Small intestine (tissue), 7 donors: ENCODE measurements around the gene IL1RAPL2. TPM values are rescaled to one million over a fixed set of nuclear protein-coding genes. Genes with fewer than 3 reads are reported as not detected.
"Not testable (repeated sequence)": the region's sequence is repeated elsewhere in the genome, so short reads cannot be mapped to it uniquely, and the experiment has no call there.

Experiments
- DNase-seq, 2 donors: peaks; one replicate each; pipeline versions ENCODE4 v3.0.0 to v3.0.0-alpha.2; 2013
- FAIRE-seq: peaks from 2 replicates; lab custom pipeline; 2012; peaks lifted over from hg19 to GRCh38; lab: Jason Lieb, UNC
- H3K27ac ChIP-seq, 3 donors: one replicate each; pipeline ENCODE4 v1.5.1; 2013; ENCODE audit warnings: low read length in 2 of 3, mild to moderate bottlenecking in 2 of 3, control low read depth in 1 of 3, inconsistent platforms in 1 of 3, low read depth in 1 of 3, moderate library complexity in 1 of 3
- H3K27me3 ChIP-seq, 3 donors: one replicate each; pipeline ENCODE4 v1.6.1; 2013; ENCODE audit warnings: low read length in 3 of 3, inconsistent platforms in 1 of 3; ENCODE audit not compliant: control insufficient read depth in 3 of 3, insufficient read depth in 3 of 3
- H3K36me3 ChIP-seq, 3 donors: one replicate each; pipeline ENCODE4 v1.6.1; 2013; ENCODE audit warnings: low read length in 3 of 3, inconsistent platforms in 1 of 3, low read depth in 1 of 3, mild to moderate bottlenecking in 1 of 3, moderate library complexity in 1 of 3; ENCODE audit not compliant: control insufficient read depth in 3 of 3, insufficient read depth in 2 of 3
- H3K4me1 ChIP-seq, 3 donors: one replicate each; pipeline ENCODE4 v1.6.1; 2013; ENCODE audit warnings: low read length in 2 of 3, inconsistent platforms in 1 of 3, low read depth in 1 of 3, mild to moderate bottlenecking in 1 of 3, moderate library complexity in 1 of 3; ENCODE audit not compliant: control insufficient read depth in 3 of 3, insufficient read depth in 2 of 3
- H3K4me3 ChIP-seq, 3 donors: one replicate each; pipeline ENCODE4 v1.5.1; 2013; ENCODE audit warnings: low read length in 3 of 3, control low read depth in 1 of 3, inconsistent platforms in 1 of 3, low read depth in 1 of 3, mild to moderate bottlenecking in 1 of 3, moderate library complexity in 1 of 3
- H3K9me3 ChIP-seq, 2 donors: one replicate each; pipeline ENCODE4 v1.6.1; 2013; ENCODE audit warnings: low read depth in 1 of 2, low read length in 1 of 2; ENCODE audit not compliant: control insufficient read depth in 2 of 2, insufficient read depth in 1 of 2
- WGBS, 3 donors: extraction: QIAGEN DNeasy Blood & Tissue Kit; methylation state at CpG; one replicate each; pipeline ENCODE4 v1.1.7; 2013; 5-methylcytosine and 5-hydroxymethylcytosine counted together
- polyA plus RNA-seq, 4 donors: library from polyadenylated mRNA; stranded (reverse) in 3 of 4; unstranded in 1 of 4; fragments of 200-250 nt in 3 of 4; fragments of 120-200 nt in 1 of 4; gene quantifications; one replicate each; pipeline versions ENCODE4 v1.2.1 to v1.2.3, GENCODE V29; 2013
- donor health status: healthy with polysubstance abuse.
- donor health status: control.
- donor health status: control.
- donor health status: Bipolar disorder and iron deficiency.
- donor health status: healthy.

IL1RAPL2 gene
- polyA plus RNA-seq, 4 donors, result 0.03 TPM; not detected in 3

- Histone ChIP-seq H3K27me3 (peaks cover 0 to 2% (median 0%) of the 10 kb centered on the region in 3 donors), H3K4me1 (no peaks in the 10 kb centered on the region)
- 10 to 17% (median 13%) methylated on average over 3 of the region's 3 CpGs for WGBS, 3 donors
These were observed 93.2 kb downstream of the IL1RAPL2 start for GRCh38 chrX:104659005-104659744.

DNA sequence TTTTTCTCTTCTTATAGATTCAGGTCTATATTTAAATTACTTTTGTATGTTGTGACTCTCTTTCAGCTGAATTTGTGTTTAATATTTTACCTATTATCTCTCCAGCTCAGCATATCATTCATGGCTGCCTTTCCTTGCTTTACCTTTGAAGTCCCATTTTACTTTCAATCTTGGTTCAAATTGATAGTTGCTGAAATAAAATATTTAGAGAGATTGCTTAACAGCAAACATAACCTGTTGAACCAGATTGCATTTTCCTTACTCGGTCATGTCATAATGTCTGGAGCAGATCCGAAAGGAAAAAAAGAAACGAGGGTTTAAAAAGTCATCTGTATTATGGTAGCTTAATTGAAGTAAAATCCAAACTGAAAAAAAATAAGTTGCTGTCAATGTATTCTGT is 94.1 kb downstream of the IL1RAPL2 start:
- Histone ChIP-seq H3K9me3 (no peaks in the 10 kb centered on the region), H3K27me3 (peaks cover 0 to 2% (median 0%) of the 10 kb centered on the region in 3 donors), H3K4me3 (no peak overlapping the region), H3K27ac (no peak overlapping the region), H3K4me1 (no peaks in the 10 kb centered on the region), H3K36me3 (no peaks in the 10 kb centered on the region)
- no peak for FAIRE-seq
- peak in 1 of 2 donors; percentile 64 for DNase-seq
- WGBS, 3 donors, result 23 to 66% (median 42%) methylated on average over 3 of the region's 3 CpGs

More at GRCh38 chrX:104659005-104659744, 93.2 kb downstream of the IL1RAPL2 start:
- Histone ChIP-seq H3K27ac (no peak overlapping the region), H3K36me3 (no peaks in the 10 kb centered on the region), H3K4me3 (no peak overlapping the region), H3K9me3 (no peaks in the 10 kb centered on the region)
- peak; percentile 7 to 71 for DNase-seq
- FAIRE-seq, result peak; percentile 33

- no peaks in the 10 kb centered on the region for H3K4me1 ChIP-seq
These were observed 96.7 kb downstream of the IL1RAPL2 start for GRCh38 chrX:104662694-104663093.

GRCh38 chrX:104665691-104666090 is 99.7 kb downstream of the IL1RAPL2 start:
- 59 to 88% (median 88%) methylated on average over 1 of the region's 1 CpG for WGBS, 3 donors
- no peak for FAIRE-seq

More at GRCh38 chrX:104662694-104663093, 96.7 kb downstream of the IL1RAPL2 start:
- peaks cover 0 to 2% (median 0%) of the 10 kb centered on the region in 3 donors for H3K27me3 ChIP-seq
- FAIRE-seq (no peak), DNase-seq (no peak)
- no peaks in the 10 kb centered on the region for H3K9me3 ChIP-seq
- H3K27ac ChIP-seq, result no peak overlapping the region
- no peak overlapping the region for H3K4me3 ChIP-seq
- H3K36me3 ChIP-seq, result no peaks in the 10 kb centered on the region

GRCh38 chrX:104668550-104668949 is 102.6 kb downstream of the IL1RAPL2 start:
- no peak for FAIRE-seq
- Histone ChIP-seq H3K36me3 (no peaks in the 10 kb centered on the region), H3K9me3 (no peaks in the 10 kb centered on the region), H3K4me1 (no peaks in the 10 kb centered on the region), H3K27ac (no peak overlapping the region), H3K27me3 (no peaks in the 10 kb centered on the region), H3K4me3 (no peak overlapping the region)
- DNase-seq, result peak; percentile 2 to 44
- 4 to 12% (median 10%) methylated on average over 3 of the region's 3 CpGs for WGBS, 3 donors

More at GRCh38 chrX:104665691-104666090, 99.7 kb downstream of the IL1RAPL2 start:
- Histone ChIP-seq H3K9me3 (no peaks in the 10 kb centered on the region), H3K4me3 (no peak overlapping the region), H3K27ac (no peak overlapping the region), H3K27me3 (peaks cover 0 to 2% (median 0%) of the 10 kb centered on the region in 3 donors), H3K4me1 (no peaks in the 10 kb centered on the region), H3K36me3 (no peaks in the 10 kb centered on the region)
- no peak for DNase-seq

GRCh38 chrX:104669063-104669462 is 103.1 kb downstream of the IL1RAPL2 start:
- no peaks in the 10 kb centered on the region for H3K36me3 ChIP-seq
- H3K27me3 ChIP-seq, result no peaks in the 10 kb centered on the region
- H3K27ac ChIP-seq, result no peak overlapping the region
- no peaks in the 10 kb centered on the region for H3K9me3 ChIP-seq
- peak in 1 of 2 donors; percentile 31 for DNase-seq
- FAIRE-seq, result no peak
- WGBS, 3 donors, result 41 to 61% (median 45%) methylated on average over 4 of the region's 4 CpGs
- no peak overlapping the region for H3K4me3 ChIP-seq
- H3K4me1 ChIP-seq, result no peaks in the 10 kb centered on the region

- Histone ChIP-seq H3K4me3 (no peak overlapping the region), H3K36me3 (no peaks in the 10 kb centered on the region), H3K4me1 (no peaks in the 10 kb centered on the region), H3K9me3 (no peaks in the 10 kb centered on the region), H3K27me3 (no peaks in the 10 kb centered on the region), H3K27ac (no peak overlapping the region)
- DNase-seq (peak in 1 of 2 donors; percentile 75), FAIRE-seq (no peak)
- WGBS, 3 donors, result 21 to 70% (median 26%) methylated on average over 4 of the region's 4 CpGs
These were observed 104.1 kb downstream of the IL1RAPL2 start for GRCh38 chrX:104670051-104670450.

DNA sequence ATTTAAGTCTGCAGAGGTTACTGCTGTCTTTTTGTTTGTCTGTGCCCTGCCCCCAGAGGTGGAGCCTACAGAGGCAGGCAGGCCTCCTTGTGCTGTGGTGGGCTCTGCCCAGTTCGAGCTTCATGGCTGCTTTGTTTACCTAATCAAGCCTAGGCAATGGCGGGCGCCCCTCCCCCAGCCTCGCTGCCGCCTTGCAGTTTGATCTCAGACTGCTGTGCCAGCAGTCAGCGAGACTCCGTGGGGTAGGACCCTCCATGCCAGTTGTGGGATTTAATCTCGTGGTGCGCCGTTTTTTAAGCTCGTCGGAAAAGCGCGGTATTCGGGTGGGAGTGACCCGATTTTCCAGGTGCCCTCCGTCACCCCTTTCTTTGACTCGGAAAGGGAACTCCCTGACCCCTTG is 111.5 kb downstream of the IL1RAPL2 start:
- not testable (repeated sequence) for H3K4me3 ChIP-seq, H3K4me1 ChIP-seq, H3K27ac ChIP-seq, H3K9me3 ChIP-seq, FAIRE-seq, H3K27me3 ChIP-seq, H3K36me3 ChIP-seq, DNase-seq
- 75 to 92% (median 81%) methylated on average over 8 to 18 of the region's 18 CpGs for WGBS, 3 donors
